ENCODE measurements around the gene AHSA1.

The AHSA1 gene

DNA sequence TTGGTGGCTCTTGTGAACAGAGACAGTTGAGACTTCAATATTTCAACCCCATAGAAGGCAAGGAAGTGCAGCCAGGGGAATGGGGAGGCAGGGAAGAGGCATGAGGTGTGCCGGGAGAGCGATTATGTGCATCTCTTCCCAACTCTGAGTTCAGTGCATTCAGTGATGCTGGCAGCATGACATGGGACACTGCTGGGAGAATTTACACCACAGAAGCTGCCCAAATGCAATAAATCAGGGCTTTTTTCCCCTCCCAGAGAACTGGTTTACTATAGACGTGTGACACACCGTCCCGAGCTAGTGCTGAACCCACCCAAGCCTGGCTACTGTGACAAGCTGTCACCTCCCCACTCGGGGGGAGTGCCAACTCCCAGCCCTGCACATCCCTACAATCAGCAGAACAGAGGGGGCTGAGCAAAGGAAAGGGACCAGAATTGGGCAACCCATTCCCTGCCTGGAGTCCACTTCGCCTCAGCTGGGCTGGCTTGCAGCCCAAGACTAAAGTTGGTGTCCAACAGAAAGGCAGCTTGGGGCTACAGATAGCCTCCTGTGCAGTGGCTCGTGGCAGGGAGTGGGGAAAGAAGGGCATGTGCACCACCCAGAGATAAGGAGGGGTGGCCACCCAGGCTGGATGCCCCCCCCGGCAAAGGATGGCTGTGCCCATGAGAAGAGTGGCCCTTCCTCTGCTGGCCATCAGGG is 16.7 kb downstream of the AHSA1 start:
- no peak for DNase-seq

DNA sequence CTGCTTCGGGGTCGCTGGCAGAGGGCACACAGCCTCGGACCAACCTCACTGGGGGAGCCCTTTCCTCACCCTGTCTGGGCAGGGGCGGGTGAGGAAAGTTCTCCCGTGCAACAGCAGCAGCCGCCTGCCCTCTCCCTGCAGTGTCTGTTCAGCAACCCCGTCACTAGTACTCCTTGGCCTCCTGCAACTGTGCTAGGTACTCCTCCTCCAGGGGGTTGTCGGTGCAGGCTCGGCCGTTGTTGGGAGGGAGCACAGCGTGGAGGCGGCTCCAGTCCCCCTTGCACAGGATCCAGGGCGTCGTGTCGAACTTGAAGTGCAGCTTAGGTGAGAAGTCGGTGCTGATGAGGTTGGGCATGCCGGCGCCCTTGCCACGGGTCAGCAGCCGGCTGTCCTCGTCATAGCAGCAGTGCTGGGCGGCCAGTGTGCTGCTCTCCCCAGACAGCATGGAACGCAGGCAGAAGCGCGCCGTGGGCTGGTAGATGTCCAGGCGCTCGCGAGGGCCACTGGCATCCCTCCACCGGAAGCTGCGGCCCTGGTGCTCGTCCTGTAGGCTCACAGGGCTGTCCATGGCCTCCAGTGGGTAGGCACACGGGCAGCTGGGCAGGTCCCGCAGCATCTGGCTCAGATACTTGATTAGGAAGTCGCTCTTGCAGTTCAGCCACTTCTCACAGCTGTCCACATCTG is 17.7 kb downstream of the AHSA1 start:
- no peak for DNase-seq

- DNase-seq, result no peak
Measured at GRCh38 chr14:77478029-77478428, 20.1 kb downstream of the AHSA1 start.

DNA sequence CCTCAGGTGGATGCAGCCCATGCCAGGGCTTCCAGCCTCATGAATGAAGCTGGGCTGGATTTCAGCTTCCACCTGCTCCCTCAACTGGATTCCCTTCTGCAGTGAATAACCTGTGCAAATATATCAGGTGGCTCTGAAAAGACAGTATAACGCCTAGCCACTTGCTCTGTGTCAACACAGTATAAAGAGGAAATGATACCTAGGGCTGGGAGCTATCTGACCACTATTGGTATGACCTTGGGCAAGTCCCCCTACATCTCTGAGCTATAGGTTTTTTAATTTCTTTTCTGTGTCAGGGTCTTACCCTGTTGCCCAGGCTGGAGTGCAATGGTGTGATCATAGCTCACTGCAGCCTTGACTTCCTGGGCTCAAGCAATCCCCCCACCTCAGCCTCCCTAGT is 20.9 kb downstream of the AHSA1 start:
- DNase-seq, result no peak

GRCh38 chr14:77482422-77482821 is 24.5 kb downstream of the AHSA1 start:
- no peak for DNase-seq

- DNase-seq, result no peak
Measured at GRCh38 chr14:77485256-77485655, 27.4 kb downstream of the AHSA1 start.

GRCh38 chr14:77485901-77486678 is 28.2 kb downstream of the AHSA1 start:
- no peak for DNase-seq

- no peak for DNase-seq
Measured at GRCh38 chr14:77488558-77488957, 30.7 kb downstream of the AHSA1 start.

- DNase-seq, result no peak
Measured at GRCh38 chr14:77489041-77489440, 31.1 kb downstream of the AHSA1 start.

DNA sequence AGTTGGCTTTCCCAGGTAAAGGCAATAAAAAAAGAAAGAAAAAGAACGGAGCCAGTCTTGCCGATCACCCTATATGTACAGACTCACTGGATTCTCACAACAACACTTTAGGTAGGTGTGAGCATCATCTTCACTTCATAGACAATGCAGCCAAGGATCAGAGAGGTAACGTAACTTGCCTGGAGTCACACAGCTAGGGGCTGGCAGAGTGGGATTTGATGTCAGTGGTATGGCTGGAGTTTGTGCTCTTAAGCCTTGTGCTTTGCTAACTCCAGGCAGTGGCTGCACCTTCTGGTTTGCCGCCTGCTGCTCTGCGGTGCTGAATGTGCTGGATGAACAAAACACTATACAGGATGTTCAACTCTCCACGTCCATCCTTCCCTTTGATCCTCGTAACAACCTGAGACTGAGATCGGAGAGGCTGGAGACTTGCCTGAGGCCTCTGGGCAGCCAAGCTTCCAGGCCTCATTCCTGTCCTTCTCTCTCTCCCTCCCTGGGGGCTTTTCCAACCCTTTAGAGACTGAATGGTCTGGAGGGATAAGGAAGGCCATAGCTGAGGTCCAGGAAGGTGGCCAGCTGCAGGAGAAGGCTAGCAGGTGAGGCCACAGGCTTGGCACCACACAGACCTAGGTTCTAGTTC is 32.6 kb downstream of the AHSA1 start:
- no peak for DNase-seq

DNA sequence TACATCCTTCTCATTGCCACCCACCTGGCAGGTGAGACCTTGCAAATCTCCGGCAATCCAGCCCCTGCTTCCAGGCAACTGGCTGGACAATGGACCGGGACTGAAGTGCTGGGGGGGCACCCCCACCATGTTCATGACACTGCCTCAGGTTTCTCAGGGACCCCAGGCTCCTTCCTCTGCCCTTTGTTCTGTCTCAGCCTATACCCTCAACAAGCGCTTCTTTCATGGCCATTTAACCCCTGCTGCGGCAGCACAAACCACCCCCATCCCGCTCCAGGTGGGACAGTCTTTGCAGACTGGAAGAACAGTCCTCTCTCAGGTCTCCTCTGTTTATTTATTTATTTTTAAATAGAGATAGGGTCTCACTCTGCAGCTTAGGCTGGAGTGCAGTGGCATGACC is 33.2 kb downstream of the AHSA1 start:
- DNase-seq, result no peak

DNA sequence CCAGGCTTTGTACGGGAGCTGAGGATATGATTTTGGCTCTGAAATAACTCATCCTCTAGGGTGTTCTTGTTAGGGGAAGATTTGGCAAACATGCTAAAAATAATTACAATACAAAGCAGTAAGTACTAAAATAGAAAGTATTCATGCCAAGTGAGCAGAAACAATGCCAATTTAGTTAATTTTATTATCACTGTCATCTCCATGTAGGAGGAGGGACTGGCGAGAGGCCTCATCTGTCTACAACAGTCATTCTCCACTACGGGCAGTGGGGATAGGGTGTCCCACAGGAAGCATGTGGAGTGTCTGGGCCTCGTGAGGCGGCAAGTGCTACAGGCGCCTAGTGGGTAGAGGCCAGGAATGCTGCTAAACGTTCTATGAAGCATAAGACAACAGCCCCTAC is 37.4 kb downstream of the AHSA1 start:
- no peak for DNase-seq

GRCh38 chr14:77498120-77498979 is 40.5 kb downstream of the AHSA1 start, which contains the start of gene ISM2:
TSS of gene ISM2 (minus strand) at chr14:77498816. CDS start at chr14:77498793, 23 bp downstream.
- DNase-seq, result peak; percentile 35

GRCh38 chr14:77498984-77499527 is 41.2 kb downstream of the AHSA1 start:
- no peak for DNase-seq

DNA sequence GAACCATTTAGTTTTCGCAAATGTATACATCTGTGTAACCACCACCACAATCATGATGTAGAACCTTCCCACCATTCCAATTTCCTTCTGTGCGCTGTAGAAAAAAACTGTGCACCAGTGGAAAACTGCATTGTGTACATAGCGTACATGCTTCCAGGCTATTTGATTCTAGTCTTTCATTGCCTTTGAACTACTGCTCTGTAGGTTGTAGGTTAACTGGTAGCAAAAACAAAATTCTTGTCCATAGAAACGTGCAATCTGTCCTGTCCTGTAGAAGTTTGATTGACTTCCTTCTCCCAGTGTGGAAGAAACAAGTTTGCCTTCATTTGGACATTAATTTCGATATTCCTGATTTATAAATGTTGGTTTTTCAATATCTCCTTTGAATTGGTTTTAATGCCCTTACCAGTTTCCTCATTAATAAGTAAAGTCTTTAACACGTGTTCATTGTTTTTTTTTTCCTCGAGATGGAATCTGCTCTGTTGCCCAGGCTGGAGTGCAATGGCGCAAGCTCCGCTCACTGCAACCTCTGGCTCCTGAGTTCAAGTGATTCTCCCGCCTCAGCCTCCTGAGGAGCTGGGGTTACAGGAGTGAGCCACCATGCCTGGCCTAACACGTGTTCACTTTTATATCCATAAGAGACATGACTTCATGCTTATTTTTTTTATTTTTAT is 44.4 kb downstream of the AHSA1 start:
- DNase-seq, result no peak

GRCh38 chr14:77503138-77503537 is 45.2 kb downstream of the AHSA1 start:
- no peak for DNase-seq

DNA sequence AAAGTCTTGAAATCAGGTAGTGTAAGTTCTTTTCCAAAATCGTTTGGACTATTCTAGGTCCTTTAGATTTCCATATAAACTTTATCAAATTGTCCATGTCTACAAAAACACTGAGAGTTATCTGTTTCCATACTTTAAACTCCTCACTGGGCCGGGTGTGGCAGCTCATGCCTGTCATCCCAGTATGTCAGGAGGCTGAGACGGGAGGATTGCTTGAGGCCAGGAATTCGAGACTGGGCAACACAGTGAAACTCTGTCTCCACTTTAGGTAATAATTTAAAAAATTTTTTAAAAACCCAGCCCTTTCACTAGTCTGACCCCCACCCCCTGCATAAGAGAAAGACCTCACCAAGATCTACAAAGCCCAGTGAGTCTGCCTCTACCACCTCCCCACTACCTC is 47.1 kb downstream of the AHSA1 start:
- DNase-seq, result no peak

DNA sequence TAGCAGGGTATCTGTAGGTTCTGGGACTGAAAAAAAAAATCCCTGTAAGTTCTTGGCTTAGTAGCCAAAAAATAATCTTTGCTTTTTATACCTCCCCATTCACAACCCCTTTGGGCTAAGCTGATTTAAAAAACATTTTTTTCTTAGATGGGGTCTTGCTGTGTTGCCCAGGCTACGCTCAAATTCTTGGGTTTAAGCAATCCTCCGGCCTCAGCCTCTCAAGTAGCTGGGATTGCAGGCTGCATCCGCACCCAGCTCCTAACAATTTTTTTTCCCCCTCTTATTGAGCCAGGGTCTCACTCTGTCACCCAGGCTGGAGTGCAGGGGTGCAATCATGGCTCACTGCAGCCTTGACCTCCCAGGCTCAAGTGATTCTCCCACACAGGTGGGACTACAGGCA is 49.9 kb downstream of the AHSA1 start:
- DNase-seq, result no peak

- no peak for DNase-seq
Measured at GRCh38 chr14:77508249-77508648, 50.4 kb downstream of the AHSA1 start.

- DNase-seq, result no peak
Measured at GRCh38 chr14:77508876-77509275, 51.0 kb downstream of the AHSA1 start.

- no peak for DNase-seq
Measured at GRCh38 chr14:77509366-77509765, 51.5 kb downstream of the AHSA1 start.
